GM18526 (cell line): ENCODE results near the gene ENPP1.

Experiments
- POLR2A ChIP-seq: IDR thresholded peaks from 3 replicates; pipeline ENCODE4 v1.6.1; 2011; ENCODE audit not compliant: insufficient read length; ENCODE audit errors: extremely low read depth

ENPP1 gene

GRCh38 chr6:131808460-131809269 is 845 bp downstream of the ENPP1 start:
- TF ChIP-seq POLR2A: no peak

- no peak for TF ChIP-seq POLR2A
Observed at GRCh38 chr6:131811500-131811899, 3.7 kb downstream of the ENPP1 start.

- TF ChIP-seq POLR2A: no peak
Observed at GRCh38 chr6:131813991-131814390, 6.2 kb downstream of the ENPP1 start.

GRCh38 chr6:131816869-131817268 is 9.0 kb downstream of the ENPP1 start:
- TF ChIP-seq POLR2A: no peak

- no peak for TF ChIP-seq POLR2A
Observed at GRCh38 chr6:131819572-131820124, 11.8 kb downstream of the ENPP1 start.

GRCh38 chr6:131821010-131821807 is 13.4 kb downstream of the ENPP1 start:
- no peak for TF ChIP-seq POLR2A

- TF ChIP-seq POLR2A: no peak
Observed at GRCh38 chr6:131822119-131822518, 14.3 kb downstream of the ENPP1 start.

- no peak for TF ChIP-seq POLR2A
Observed at GRCh38 chr6:131823276-131823902, 15.6 kb downstream of the ENPP1 start.

GRCh38 chr6:131825946-131826345 is 18.1 kb downstream of the ENPP1 start:
- TF ChIP-seq POLR2A: no peak

GRCh38 chr6:131828080-131828479 is 20.3 kb downstream of the ENPP1 start:
- no peak for TF ChIP-seq POLR2A

GRCh38 chr6:131828951-131829350 is 21.1 kb downstream of the ENPP1 start:
- no peak for TF ChIP-seq POLR2A

- TF ChIP-seq POLR2A: no peak
Observed at GRCh38 chr6:131831392-131831791, 23.6 kb downstream of the ENPP1 start.

- TF ChIP-seq POLR2A: no peak
Observed at GRCh38 chr6:131831886-131832285, 24.1 kb downstream of the ENPP1 start.

- no peak for TF ChIP-seq POLR2A
Observed at GRCh38 chr6:131832363-131832762, 24.5 kb downstream of the ENPP1 start.

- TF ChIP-seq POLR2A: no peak
Observed at GRCh38 chr6:131838051-131838450, 30.2 kb downstream of the ENPP1 start.
